Stomach (tissue), 9 donors: ENCODE data around the gene PARS2. TPM values are rescaled to one million over a fixed set of nuclear protein-coding genes. Genes with fewer than 3 reads are reported as not detected.

Experiments
- DNase-seq, 2 donors: peaks; one replicate each; pipeline versions ENCODE4 v3.0.0 to v3.0.0-alpha.2; 2013 to 2019
- H3K27ac ChIP-seq, 5 donors: fragments of 200-600 bp in 4 of 5; sonication (generic) in 4 of 5; one replicate each; pipeline ENCODE4 v1.5.1; 2013 to 2019; ENCODE audit warnings: mild to moderate bottlenecking in 1 of 5, moderate library complexity in 1 of 5
- H3K27me3 ChIP-seq, 3 donors: fragments of 200-600 bp; sonication (generic); one replicate each; pipeline ENCODE4 v1.5.1; 2017 to 2019; ENCODE audit warnings: mixed run types in 1 of 3
- H3K36me3 ChIP-seq, 4 donors: fragments of 200-600 bp; sonication (generic); 1 replicate in 3 of 4; 2 replicates in 1 of 4; pipeline ENCODE4 v1.5.1; 2016 to 2019
- H3K4me1 ChIP-seq, 4 donors: fragments of 200-600 bp; sonication (generic); one replicate each; pipeline ENCODE4 v1.5.1; 2016 to 2019
- H3K4me3 ChIP-seq, 4 donors: fragments of 200-600 bp; sonication (generic) in 3 of 4; one replicate each; pipeline ENCODE4 v1.5.1; 2016 to 2019; ENCODE audit warnings: mild to moderate bottlenecking in 1 of 4
- H3K9me3 ChIP-seq, 4 donors: fragments of 200-600 bp; sonication (generic); one replicate each; pipeline ENCODE4 v1.5.1; 2016 to 2019
- EP300 ChIP-seq: sonication (generic); formaldehyde crosslinking; IDR thresholded peaks from one replicate; pipeline ENCODE4 v1.6.1; 2017; ENCODE audit warnings: antibody characterized with exemption
- POLR2A ChIP-seq, 4 donors: fragments of 450-650 bp; IDR thresholded peaks; one replicate each; pipeline ENCODE4 v1.6.1; 2016; ENCODE audit warnings: antibody characterized with exemption in 4 of 4, control low read depth in 2 of 4, mild to moderate bottlenecking in 1 of 4, moderate library complexity in 1 of 4
- POLR2AphosphoS5 ChIP-seq, 3 donors: sonication (generic); formaldehyde crosslinking; IDR thresholded peaks; one replicate each; pipeline ENCODE4 v1.6.1; 2016; ENCODE audit warnings: antibody characterized with exemption in 3 of 3
- WGBS, 5 donors: extraction: QIAGEN DNeasy Blood & Tissue Kit in 3 of 5; methylation state at CpG; one replicate each; pipeline versions ENCODE4 v1.1.5 to v1.1.7; 2013 to 2018; 5-methylcytosine and 5-hydroxymethylcytosine counted together
- intact Hi-C: fragments of 100-400 bp; cut with DNase I; formaldehyde crosslinking; loops from one replicate; pipeline ENCODE4 v1.15.1; 2023; ENCODE audit warnings: low total_unique reads
- polyA plus RNA-seq, 3 donors: library from polyadenylated mRNA; stranded (reverse); fragments of 200-250 nt; gene quantifications; one replicate each; pipeline ENCODE4 v1.2.3, GENCODE V29; 2013
- total RNA-seq, 5 donors: library from RNA; depleted of rRNA; stranded (reverse); fragments of >200 nt; gene quantifications; one replicate each; pipeline versions ENCODE4 v1.1.0 to v1.2.3, GENCODE V29; 2014 to 2016
- TF ChIP-seq, protein P1 (sequence below), 7 experiments: fragments of 450-650 bp in 4 of 7; fragments of 200-600 bp in 3 of 7; sonication (generic) in 3 of 7; IDR thresholded peaks; one replicate each; pipeline ENCODE4 v1.5.1; 2016 to 2019; ENCODE audit warnings: antibody characterized with exemption in 7 of 7, control low read depth in 2 of 7, mild to moderate bottlenecking in 1 of 7
- donor health status: healthy with polysubstance abuse.
- donor health status: Bipolar disorder and iron deficiency.
- donor health status: healthy.

The PARS2 gene
- total and polyA plus RNA-seq, 8 donors = 0.29 to 3.6 (median 1.8) TPM; not detected in 1

DNA sequence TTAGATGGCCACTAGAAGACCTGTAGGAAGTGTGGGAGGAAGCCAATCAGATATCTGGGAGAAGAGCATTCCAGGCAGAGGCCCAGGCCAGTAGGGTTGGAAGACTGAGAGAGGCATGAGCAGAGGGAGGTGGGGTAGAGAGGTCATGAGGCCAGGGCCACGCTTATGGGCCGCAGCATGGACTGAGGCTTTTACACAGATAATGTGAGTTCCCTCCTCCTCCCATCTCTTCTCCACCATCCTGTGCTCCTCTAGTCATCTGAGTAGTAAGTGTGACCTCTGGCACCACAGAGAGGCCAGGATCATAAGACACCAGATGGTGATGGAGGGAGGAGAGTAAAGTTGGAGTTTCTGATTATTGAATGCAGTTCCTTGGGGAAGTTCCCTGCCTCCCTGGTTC is 19.7 kb upstream of the PARS2 start:
- Histone ChIP-seq H3K4me1 (peaks cover 8 to 13% (median 9%) of the 10 kb centered on the region in 4 donors), H3K27ac (no peak overlapping the region), H3K4me3 (no peak overlapping the region), H3K27me3 (peaks cover 0 to 27% (median 7%) of the 10 kb centered on the region in 3 donors), H3K9me3 (no peaks in the 10 kb centered on the region), H3K36me3 (peaks cover 0 to 31% (median 22%) of the 10 kb centered on the region in 4 donors)
- no peak for DNase-seq
- 73 to 91% (median 81%) methylated on average over 2 of the region's 2 CpGs for WGBS, 5 donors
- TF ChIP-seq POLR2AphosphoS5 (IDR thresholded peaks at IDR 0.05) = no peak
- TF ChIP-seq EP300 = no peak
- TF ChIP-seq, protein P1, sequence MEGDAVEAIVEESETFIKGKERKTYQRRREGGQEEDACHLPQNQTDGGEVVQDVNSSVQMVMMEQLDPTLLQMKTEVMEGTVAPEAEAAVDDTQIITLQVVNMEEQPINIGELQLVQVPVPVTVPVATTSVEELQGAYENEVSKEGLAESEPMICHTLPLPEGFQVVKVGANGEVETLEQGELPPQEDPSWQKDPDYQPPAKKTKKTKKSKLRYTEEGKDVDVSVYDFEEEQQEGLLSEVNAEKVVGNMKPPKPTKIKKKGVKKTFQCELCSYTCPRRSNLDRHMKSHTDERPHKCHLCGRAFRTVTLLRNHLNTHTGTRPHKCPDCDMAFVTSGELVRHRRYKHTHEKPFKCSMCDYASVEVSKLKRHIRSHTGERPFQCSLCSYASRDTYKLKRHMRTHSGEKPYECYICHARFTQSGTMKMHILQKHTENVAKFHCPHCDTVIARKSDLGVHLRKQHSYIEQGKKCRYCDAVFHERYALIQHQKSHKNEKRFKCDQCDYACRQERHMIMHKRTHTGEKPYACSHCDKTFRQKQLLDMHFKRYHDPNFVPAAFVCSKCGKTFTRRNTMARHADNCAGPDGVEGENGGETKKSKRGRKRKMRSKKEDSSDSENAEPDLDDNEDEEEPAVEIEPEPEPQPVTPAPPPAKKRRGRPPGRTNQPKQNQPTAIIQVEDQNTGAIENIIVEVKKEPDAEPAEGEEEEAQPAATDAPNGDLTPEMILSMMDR (IDR thresholded peaks at IDR 0.05) = no peak
- intact Hi-C loops = no loop called here

DNA sequence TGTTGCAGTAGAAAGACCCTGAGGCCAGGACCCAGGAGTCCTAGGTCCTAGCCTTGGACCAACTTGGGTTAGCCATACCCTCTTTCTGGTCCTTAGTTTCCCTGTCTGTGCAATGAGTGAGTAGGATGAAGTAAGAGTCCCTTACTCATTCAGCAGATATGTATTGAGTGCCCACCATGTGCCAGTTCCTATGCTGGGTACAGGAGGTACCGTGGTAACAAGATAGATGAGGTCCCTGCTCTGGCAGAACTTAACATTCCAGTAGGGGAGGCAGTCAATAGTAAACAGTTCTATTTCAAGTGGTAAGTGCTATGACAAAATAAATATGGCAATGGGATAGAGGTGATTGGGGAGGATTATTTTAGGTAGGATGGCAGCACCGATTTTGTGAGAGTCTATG is 18.3 kb upstream of the PARS2 start:
- Histone ChIP-seq H3K4me3 (no peak overlapping the region), H3K4me1 (peaks cover 8 to 13% (median 9%) of the 10 kb centered on the region in 4 donors), H3K9me3 (no peaks in the 10 kb centered on the region), H3K27ac (no peak overlapping the region), H3K27me3 (peaks cover 0 to 27% (median 7%) of the 10 kb centered on the region in 3 donors), H3K36me3 (peaks cover 0 to 31% (median 21%) of the 10 kb centered on the region in 4 donors)
- WGBS, 5 donors = 59 to 77% (median 75%) methylated on average over 2 of the region's 2 CpGs
- no peak for DNase-seq
- intact Hi-C loops = no loop called here
- TF ChIP-seq EP300 = no peak

GRCh38 chr1:54782156-54782555 is 17.8 kb upstream of the PARS2 start:
- no peak for TF ChIP-seq POLR2AphosphoS5 (IDR thresholded peaks at IDR 0.05)
- TF ChIP-seq, protein P1 (IDR thresholded peaks at IDR 0.05) = no peak
- no peak for TF ChIP-seq POLR2A (IDR thresholded peaks at IDR 0.05)
- intact Hi-C loops = no loop called here
- Histone ChIP-seq H3K27me3 (peaks cover 0 to 27% (median 7%) of the 10 kb centered on the region in 3 donors), H3K4me1 (peaks cover 8 to 13% (median 9%) of the 10 kb centered on the region in 4 donors), H3K4me3 (no peak overlapping the region), H3K36me3 (peaks cover 0 to 26% (median 19%) of the 10 kb centered on the region in 4 donors), H3K27ac (no peak overlapping the region), H3K9me3 (no peaks in the 10 kb centered on the region)
- WGBS, 5 donors = 60 to 80% (median 73%) methylated on average over 6 of the region's 6 CpGs
- DNase-seq = peak in 1 of 2 donors; percentile 57

DNA sequence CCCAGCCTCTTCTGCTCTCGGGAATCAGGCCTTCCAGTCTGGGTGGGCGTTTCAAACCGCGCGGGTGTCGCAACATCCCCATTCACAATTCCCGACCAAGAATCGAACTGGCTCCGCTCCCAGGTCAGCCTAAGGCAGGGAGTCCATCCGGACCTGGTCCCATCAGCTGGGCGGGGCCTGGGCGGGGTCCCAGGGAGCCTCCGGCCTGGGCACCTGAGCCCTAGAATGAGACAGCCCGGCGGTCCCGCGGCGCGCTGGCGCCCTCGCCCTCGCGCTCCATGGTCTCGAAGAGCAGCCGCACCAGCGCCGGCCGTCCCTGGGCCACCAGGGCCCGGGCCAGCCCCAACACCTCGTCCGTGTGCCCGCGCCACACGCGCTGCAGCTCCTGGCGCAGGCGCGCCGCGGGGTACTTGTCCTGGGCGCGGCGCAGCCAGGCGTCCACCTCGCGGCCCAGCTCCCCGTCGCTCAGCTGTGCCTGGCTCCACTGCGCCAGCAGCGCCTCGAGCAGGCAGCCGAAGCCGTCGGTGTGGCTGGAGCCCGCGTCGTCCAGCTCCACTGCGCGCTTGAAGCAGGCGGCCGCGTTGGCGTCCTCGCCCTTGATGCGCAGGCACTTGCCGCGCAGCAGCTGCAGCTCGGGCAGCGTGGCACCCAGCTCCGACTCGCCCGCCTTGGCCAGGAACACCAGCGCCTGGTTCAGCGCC is 16.9 kb upstream of the PARS2 start:
- Histone ChIP-seq H3K27ac (no peak overlapping the region), H3K9me3 (no peaks in the 10 kb centered on the region), H3K4me1 (peaks cover 8 to 14% (median 11%) of the 10 kb centered on the region in 4 donors), H3K27me3 (peaks cover 0 to 27% (median 7%) of the 10 kb centered on the region in 3 donors), H3K4me3 (peak overlapping the region in 1 of 4 donors; percentile 13), H3K36me3 (peaks cover 0 to 16% (median 11%) of the 10 kb centered on the region in 4 donors)
- 25 to 30% (median 30%) methylated on average over 36 to 74 of the region's 74 CpGs for WGBS, 5 donors
- DNase-seq = peak in 1 of 2 donors; percentile 72
- intact Hi-C loops = no loop called here
- TF ChIP-seq POLR2AphosphoS5 (IDR thresholded peaks at IDR 0.05) (no peak), POLR2A (IDR thresholded peaks at IDR 0.05) (no peak), EP300 (no peak)
- TF ChIP-seq, protein P1 (IDR thresholded peaks at IDR 0.05) = no peak

- H3K4me3 ChIP-seq = no peak overlapping the region
These were observed 13.1 kb upstream of the PARS2 start for GRCh38 chr1:54777431-54777830.

More at GRCh38 chr1:54777431-54777830, 13.1 kb upstream of the PARS2 start:
- H3K4me1 ChIP-seq = peaks cover 8 to 21% (median 11%) of the 10 kb centered on the region in 4 donors
- TF ChIP-seq POLR2AphosphoS5 (IDR thresholded peaks at IDR 0.05) (peak in 1 of 3 donors; percentile 62), EP300 (no peak)
- 44 to 82% (median 77%) methylated on average over 4 of the region's 4 CpGs for WGBS, 5 donors
- H3K27ac ChIP-seq = peak overlapping the region in 2 of 5 donors; percentile 39 to 47
- H3K36me3 ChIP-seq = no peaks in the 10 kb centered on the region
- H3K27me3 ChIP-seq = peaks cover 0 to 24% (median 7%) of the 10 kb centered on the region in 3 donors
- H3K9me3 ChIP-seq = no peaks in the 10 kb centered on the region
- DNase-seq = peak in 1 of 2 donors; percentile 30
- intact Hi-C loops = no loop called here
